ENCODE data around the gene PEAR1.

Gene PEAR1

DNA sequence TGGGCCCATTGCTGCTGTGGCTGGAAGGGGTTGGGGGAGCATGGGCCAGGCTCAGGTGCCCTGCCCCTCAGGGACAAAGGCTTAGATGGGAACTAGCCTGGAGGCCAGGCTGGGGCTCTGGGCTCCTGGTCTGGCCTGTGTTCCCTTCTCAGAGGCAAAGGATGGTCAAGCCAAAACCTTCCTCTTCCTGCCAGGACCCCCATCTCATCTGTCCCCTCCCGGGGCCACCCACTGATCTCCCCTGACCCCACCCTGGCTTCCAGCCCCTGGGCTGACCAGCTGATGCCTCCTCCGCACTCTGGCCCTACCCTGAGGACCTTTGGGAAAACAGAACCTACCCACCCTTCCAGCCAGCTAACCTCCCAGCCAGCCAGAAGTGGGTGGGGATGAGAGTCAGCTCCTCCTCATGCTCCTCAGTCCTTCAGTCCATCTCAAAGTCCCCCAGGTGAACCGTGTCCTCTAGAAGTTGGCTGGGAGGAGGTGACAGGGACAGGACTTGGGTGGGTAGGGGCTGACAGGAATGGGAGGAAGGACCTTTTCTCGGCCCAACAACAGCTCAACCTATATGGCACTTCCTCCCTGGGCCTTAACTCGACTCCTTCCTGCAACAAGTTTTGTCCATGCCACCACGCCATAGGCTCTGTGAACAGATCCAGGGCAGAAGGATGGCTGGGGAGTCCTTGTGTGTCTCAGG lies 7.5 kb downstream of the PEAR1 start:
- Histone ChIP-seq H3K27ac (ENCODE audit: low read depth, low read length) (no peak overlapping the region), H3K4me3 (ENCODE audit: low read length) (no peak overlapping the region), H3K36me3 (ENCODE audit: control insufficient read depth, insufficient read depth, low read length) (no peaks in the 10 kb centered on the region), H3K9ac (ENCODE audit: low read length) (no peak overlapping the region), H3K27me3 (ENCODE audit: control insufficient read depth, insufficient read depth, low read length) (peaks cover 5% of the 10 kb centered on the region), H3K4me1 (ENCODE audit: control insufficient read depth, insufficient read depth, low read length) (no peaks in the 10 kb centered on the region)

DNA sequence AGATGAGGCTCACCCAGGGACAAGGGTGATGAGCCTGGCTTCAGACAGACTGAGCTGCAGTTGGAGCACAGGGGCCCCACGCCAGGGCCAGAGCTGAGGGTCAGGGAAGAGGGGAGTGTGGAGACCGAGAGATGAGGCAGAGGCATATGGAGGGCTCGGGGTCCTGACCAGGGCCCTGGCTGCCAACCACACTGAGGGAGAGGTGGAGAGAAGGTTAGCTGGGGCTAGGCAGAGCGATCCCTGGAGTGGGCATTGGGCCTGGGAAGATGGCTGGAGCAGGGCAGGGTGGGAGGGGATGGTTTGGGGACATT lies 8.0 kb downstream of the PEAR1 start:
- no peak overlapping the region for H3K4me3 ChIP-seq (ENCODE audit: low read length)

DNA sequence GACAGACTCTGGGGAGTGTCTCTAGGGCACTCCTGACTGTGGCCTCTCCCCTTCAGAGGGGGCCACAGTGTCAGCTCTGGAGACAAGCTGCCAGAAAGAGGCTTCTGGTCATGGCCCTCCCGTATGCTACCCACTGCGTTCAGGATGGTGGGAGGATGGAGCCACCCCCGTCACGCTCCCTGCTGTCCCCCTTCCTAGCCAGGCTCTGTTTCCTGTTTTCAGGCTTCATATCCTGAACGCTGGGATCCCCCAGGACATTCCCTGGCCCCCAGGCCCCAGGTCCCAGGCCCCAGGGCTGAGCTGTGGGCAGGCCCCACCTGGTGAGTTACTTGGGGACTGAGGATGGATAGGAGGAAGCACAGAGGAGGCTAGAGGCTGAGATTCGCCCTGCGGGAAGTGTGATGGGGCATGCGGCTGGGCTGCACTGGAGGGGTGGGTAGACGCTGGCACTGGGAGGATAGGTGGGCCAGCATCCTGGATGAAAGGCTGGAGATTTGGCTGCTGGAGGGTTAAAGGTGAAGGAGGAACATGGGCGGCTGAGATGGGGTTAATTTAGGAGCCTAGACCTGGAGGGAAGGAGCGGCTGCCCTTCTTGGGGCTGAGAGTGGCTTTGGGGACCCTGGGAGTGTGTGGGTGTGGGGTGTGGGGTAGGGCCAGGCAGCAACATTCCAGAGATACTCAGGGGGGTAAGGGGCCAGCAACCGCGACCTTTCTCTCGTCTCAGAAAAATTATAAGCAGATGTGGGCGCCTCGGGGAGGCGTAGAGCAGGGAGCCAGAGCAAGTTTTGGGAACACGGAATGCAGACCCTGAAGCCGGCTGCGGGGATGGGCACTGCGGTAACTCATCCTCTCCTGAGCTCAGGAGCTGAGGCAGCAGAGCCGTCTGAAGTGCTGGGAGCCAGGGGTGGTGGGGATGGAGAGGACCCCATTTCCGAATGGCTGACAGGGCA lies 8.7 kb downstream of the PEAR1 start:
- Histone ChIP-seq H3K4me3 (ENCODE audit: low read length) (no peak overlapping the region), H3K9ac (ENCODE audit: low read length) (no peak overlapping the region), H3K27me3 (ENCODE audit: control insufficient read depth, insufficient read depth, low read length) (peaks cover 5% of the 10 kb centered on the region), H3K4me1 (ENCODE audit: control insufficient read depth, insufficient read depth, low read length) (no peaks in the 10 kb centered on the region), H3K27ac (ENCODE audit: low read depth, low read length) (no peak overlapping the region), H3K36me3 (ENCODE audit: control insufficient read depth, insufficient read depth, low read length) (no peaks in the 10 kb centered on the region)

More for the DNA sequence above, 8.0 kb downstream of the PEAR1 start:
- no peaks in the 10 kb centered on the region for H3K4me1 ChIP-seq (ENCODE audit: control insufficient read depth, insufficient read depth, low read length)
- H3K27ac ChIP-seq (ENCODE audit: low read depth, low read length): no peak overlapping the region
- no peaks in the 10 kb centered on the region for H3K36me3 ChIP-seq (ENCODE audit: control insufficient read depth, insufficient read depth, low read length)
- H3K9ac ChIP-seq (ENCODE audit: low read length): no peak overlapping the region
- H3K27me3 ChIP-seq (ENCODE audit: control insufficient read depth, insufficient read depth, low read length): peaks cover 5% of the 10 kb centered on the region

DNA sequence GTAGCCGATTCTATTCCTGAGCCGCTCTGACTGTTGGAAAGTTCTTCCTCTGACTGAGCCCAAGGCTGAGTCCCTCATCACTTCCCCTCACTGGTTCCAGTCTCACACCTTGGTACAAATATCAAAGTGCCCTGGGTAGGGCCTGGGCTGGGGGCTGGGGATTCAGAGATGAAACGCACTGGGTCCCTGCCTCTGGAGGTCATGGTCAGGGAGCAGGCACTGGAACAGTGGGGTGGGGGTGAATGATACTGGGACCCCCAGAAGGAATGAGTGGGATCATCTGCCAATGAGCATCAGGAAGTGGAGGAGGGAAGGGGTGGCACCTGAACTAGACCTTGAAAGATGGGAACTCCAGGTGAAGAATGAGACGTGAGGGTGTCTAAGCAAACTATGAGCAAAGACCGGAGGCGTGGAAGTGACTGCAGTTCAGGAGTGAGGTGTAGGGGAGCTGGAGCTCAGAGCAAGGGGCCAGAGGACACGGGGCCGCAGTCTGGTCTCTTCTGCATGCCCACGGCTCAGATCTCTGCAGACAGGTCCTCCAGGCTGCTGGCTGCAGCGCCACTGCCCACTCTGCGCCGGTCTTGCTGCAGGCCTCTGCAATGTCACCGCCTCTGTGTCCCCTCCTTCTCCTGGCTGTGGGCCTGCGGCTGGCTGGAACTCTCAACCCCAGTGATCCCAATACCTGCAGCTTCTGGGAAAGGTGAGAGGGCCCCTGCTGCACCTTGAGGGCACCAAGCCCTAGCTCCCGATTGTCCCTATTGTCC lies 10.0 kb downstream of the PEAR1 start:
- H3K27ac ChIP-seq (ENCODE audit: low read depth, low read length): no peak overlapping the region
- H3K4me1 ChIP-seq (ENCODE audit: control insufficient read depth, insufficient read depth, low read length): no peaks in the 10 kb centered on the region
- no peaks in the 10 kb centered on the region for H3K36me3 ChIP-seq (ENCODE audit: control insufficient read depth, insufficient read depth, low read length)
- H3K4me3 ChIP-seq (ENCODE audit: low read length): no peak overlapping the region
- H3K9ac ChIP-seq (ENCODE audit: low read length): no peak overlapping the region
- H3K27me3 ChIP-seq (ENCODE audit: control insufficient read depth, insufficient read depth, low read length): peaks cover 5% of the 10 kb centered on the region

DNA sequence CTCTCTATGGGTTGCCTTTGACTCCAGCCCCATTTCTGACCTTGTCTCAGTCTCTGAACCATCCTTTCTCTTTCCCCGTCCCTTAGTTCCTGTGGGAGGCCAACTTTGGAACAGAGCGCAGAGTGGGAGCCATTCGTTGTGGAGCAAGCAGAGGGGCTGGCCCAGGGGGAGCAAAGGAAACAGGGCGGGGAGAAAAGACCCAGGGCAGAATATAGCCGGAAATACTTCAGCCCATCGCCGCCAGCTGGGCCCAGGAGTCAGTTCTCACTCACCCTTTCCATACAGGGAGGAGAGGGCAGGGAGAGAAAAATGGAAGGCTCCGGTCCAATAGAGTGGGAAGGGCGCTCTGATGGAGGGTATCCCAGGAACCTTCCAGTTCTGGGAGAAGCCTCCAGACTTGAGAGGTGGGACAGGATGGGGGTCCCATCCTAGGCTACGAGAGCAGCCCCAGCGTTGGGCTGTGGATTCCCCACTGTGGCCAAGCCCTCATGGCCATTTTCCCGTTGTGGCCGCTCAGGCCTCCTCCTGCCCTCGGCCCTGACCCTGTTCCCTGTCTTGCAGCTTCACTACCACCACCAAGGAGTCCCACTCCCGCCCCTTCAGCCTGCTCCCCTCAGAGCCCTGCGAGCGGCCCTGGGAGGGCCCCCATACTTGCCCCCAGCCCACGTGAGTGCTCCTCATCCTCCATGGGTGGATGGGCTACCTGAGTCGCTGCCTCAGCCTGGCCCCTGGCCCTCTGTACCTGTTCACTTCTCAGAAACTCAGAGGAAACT lies 10.9 kb downstream of the PEAR1 start:
- Histone ChIP-seq H3K27ac (ENCODE audit: low read depth, low read length) (no peak overlapping the region), H3K27me3 (ENCODE audit: control insufficient read depth, insufficient read depth, low read length) (peaks cover 3% of the 10 kb centered on the region), H3K9ac (ENCODE audit: low read length) (peak overlapping the region; percentile 14), H3K4me3 (ENCODE audit: low read length) (no peak overlapping the region), H3K4me1 (ENCODE audit: control insufficient read depth, insufficient read depth, low read length) (no peaks in the 10 kb centered on the region), H3K36me3 (ENCODE audit: control insufficient read depth, insufficient read depth, low read length) (no peaks in the 10 kb centered on the region)

DNA sequence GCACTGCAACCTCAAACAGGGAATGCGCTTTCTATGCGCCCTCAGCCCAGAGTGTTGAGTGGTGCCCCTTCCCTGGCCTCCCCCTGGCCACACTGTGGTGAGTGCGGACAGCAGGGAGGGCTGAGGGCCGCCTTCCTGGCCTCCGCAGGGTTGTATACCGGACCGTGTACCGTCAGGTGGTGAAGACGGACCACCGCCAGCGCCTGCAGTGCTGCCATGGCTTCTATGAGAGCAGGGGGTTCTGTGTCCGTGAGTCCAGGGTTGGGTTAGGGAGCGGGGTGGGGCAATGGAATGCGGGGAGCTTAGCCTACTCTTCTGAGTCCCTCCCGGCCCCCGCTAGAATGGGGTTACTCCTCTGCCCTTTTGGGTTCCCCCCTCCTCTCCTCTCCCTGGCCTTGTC lies 11.7 kb downstream of the PEAR1 start:
- no peak overlapping the region for H3K4me3 ChIP-seq (ENCODE audit: low read length)
- no peaks in the 10 kb centered on the region for H3K4me1 ChIP-seq (ENCODE audit: control insufficient read depth, insufficient read depth, low read length)
- H3K36me3 ChIP-seq (ENCODE audit: control insufficient read depth, insufficient read depth, low read length): no peaks in the 10 kb centered on the region
- H3K27me3 ChIP-seq (ENCODE audit: control insufficient read depth, insufficient read depth, low read length): peaks cover 7% of the 10 kb centered on the region
- no peak overlapping the region for H3K27ac ChIP-seq (ENCODE audit: low read depth, low read length)
- no peak overlapping the region for H3K9ac ChIP-seq (ENCODE audit: low read length)

DNA sequence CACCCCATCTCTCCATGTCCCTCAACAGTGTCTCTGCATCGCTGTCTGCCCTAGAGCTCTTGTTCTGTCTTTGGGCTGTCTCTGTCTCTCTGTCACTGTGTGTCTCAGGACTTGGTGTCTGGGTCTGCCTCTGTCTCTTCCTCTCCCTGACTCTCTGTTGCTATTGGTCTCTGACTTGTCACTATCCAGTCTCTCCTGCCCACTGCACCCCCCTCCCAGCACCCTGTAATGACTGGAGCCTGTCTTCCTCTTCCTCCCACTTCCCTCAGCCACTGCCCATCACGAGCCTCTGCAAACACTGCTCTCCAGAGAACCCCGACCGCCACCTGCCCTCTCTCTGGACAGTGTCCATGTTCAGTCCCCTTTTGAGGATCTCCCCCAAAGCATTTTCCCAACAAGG lies 12.1 kb downstream of the PEAR1 start:
- H3K4me3 ChIP-seq (ENCODE audit: low read length): no peak overlapping the region
- H3K36me3 ChIP-seq (ENCODE audit: control insufficient read depth, insufficient read depth, low read length): no peaks in the 10 kb centered on the region
- H3K27ac ChIP-seq (ENCODE audit: low read depth, low read length): no peak overlapping the region
- H3K27me3 ChIP-seq (ENCODE audit: control insufficient read depth, insufficient read depth, low read length): peaks cover 7% of the 10 kb centered on the region
- H3K4me1 ChIP-seq (ENCODE audit: control insufficient read depth, insufficient read depth, low read length): no peaks in the 10 kb centered on the region
- H3K9ac ChIP-seq (ENCODE audit: low read length): no peak overlapping the region

DNA sequence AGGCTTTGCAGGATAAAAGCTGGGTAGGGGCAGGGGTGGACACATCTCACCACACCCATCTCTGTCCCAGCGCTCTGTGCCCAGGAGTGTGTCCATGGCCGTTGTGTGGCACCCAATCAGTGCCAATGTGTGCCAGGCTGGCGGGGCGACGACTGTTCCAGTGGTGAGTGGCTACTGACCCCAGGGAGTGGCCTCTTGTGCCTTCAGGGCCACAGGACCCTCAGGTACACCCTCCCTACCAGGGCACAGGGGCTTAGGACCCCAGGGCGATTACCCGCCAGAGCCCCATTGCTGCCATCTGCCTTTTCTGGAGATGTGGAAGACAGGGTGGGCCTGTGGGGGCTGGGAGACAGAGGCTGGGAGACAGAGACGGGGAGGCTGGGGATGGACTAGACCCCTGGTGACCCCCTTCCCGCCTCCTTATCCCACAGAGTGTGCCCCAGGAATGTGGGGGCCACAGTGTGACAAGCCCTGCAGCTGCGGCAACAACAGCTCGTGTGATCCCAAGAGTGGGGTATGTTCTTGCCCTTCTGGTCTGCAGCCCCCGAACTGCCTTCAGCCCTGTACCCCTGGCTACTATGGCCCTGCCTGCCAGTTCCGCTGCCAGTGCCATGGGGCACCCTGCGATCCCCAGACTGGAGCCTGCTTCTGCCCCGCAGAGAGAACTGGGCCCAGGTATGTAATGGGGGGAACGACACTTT lies 12.8 kb downstream of the PEAR1 start:
- H3K4me1 ChIP-seq (ENCODE audit: control insufficient read depth, insufficient read depth, low read length): no peaks in the 10 kb centered on the region

DNA sequence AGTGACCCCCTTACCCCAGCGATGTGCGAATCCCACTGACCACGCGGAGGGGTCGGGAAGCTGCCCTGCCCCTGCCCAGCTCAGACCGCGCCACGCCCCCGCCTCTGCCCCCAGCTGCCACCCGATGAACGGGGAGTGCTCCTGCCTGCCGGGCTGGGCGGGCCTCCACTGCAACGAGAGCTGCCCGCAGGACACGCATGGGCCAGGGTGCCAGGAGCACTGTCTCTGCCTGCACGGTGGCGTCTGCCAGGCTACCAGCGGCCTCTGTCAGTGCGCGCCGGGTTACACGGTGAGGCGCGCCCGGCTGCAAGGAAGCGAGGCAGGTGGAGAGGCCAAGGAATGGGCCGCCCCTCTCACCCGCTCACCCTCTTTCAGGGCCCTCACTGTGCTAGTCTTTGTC lies 15.0 kb downstream of the PEAR1 start:
- H3K36me3 ChIP-seq (ENCODE audit: control insufficient read depth, insufficient read depth, low read length): no peaks in the 10 kb centered on the region
- no peak overlapping the region for H3K9ac ChIP-seq (ENCODE audit: low read length)
- H3K4me1 ChIP-seq (ENCODE audit: control insufficient read depth, insufficient read depth, low read length): no peaks in the 10 kb centered on the region
- H3K27ac ChIP-seq (ENCODE audit: low read depth, low read length): no peak overlapping the region
- peaks cover 7% of the 10 kb centered on the region for H3K27me3 ChIP-seq (ENCODE audit: control insufficient read depth, insufficient read depth, low read length)
- H3K4me3 ChIP-seq (ENCODE audit: low read length): no peak overlapping the region

More for the DNA sequence above, 12.8 kb downstream of the PEAR1 start:
- Histone ChIP-seq H3K4me3 (ENCODE audit: low read length) (no peak overlapping the region), H3K27me3 (ENCODE audit: control insufficient read depth, insufficient read depth, low read length) (peaks cover 7% of the 10 kb centered on the region), H3K27ac (ENCODE audit: low read depth, low read length) (no peak overlapping the region), H3K9ac (ENCODE audit: low read length) (no peak overlapping the region), H3K36me3 (ENCODE audit: control insufficient read depth, insufficient read depth, low read length) (no peaks in the 10 kb centered on the region)

DNA sequence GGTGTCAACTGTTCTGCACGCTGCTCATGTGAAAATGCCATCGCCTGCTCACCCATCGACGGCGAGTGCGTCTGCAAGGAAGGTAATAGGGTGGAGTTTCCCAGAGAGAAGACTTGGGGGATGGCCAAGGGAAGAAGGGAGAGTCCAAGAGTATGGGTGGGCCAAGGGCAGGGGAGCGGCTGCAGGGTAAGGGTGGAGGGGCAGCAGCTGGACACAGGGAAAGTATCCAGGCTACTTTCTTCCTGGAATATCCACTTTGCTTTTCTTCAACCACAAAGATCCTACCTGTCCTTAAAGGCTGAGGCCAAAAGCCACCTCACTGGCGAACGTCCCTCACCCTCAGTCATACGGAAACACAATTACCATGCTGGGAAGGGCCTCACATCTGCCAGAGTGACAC lies 15.4 kb downstream of the PEAR1 start:
- Histone ChIP-seq H3K36me3 (ENCODE audit: control insufficient read depth, insufficient read depth, low read length) (no peaks in the 10 kb centered on the region), H3K4me1 (ENCODE audit: control insufficient read depth, insufficient read depth, low read length) (no peaks in the 10 kb centered on the region), H3K27ac (ENCODE audit: low read depth, low read length) (no peak overlapping the region), H3K27me3 (ENCODE audit: control insufficient read depth, insufficient read depth, low read length) (peaks cover 7% of the 10 kb centered on the region), H3K9ac (ENCODE audit: low read length) (no peak overlapping the region), H3K4me3 (ENCODE audit: low read length) (no peak overlapping the region)

DNA sequence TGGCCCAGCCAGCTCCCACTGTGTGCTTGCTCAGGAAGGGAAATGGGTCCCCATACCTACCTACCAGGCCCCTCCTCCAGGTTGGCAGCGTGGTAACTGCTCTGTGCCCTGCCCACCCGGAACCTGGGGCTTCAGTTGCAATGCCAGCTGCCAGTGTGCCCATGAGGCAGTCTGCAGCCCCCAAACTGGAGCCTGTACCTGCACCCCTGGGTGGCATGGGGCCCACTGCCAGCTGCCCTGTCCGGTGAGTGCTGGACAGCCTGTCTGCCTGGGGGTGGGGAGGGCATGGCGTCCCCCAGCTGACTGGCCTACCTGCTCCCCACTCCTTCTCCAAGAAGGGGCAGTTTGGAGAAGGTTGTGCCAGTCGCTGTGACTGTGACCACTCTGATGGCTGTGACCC lies 16.2 kb downstream of the PEAR1 start:
- Histone ChIP-seq H3K27ac (ENCODE audit: low read depth, low read length) (no peak overlapping the region), H3K4me1 (ENCODE audit: control insufficient read depth, insufficient read depth, low read length) (no peaks in the 10 kb centered on the region), H3K36me3 (ENCODE audit: control insufficient read depth, insufficient read depth, low read length) (no peaks in the 10 kb centered on the region), H3K27me3 (ENCODE audit: control insufficient read depth, insufficient read depth, low read length) (peaks cover 7% of the 10 kb centered on the region), H3K4me3 (ENCODE audit: low read length) (no peak overlapping the region), H3K9ac (ENCODE audit: low read length) (no peak overlapping the region)

Measured in rectal smooth muscle tissue (tissue), 1 donor.